WTC11 (cell line): ENCODE measurements around the gene ZFP92. TPM values are rescaled to one million over a fixed set of nuclear protein-coding genes. Genes with fewer than 3 reads are reported as not detected.

Experiments used
- ATAC-seq: fragments of 200-7000 bp; cut with Tn5 transposase; 2 replicates; pipeline ENCODE4 v1.10.0; 2021; ENCODE audit warnings: mild to moderate bottlenecking, moderate library complexity
- CTCF ChIA-PET: fragments of 300-600 bp; sonication (Branson Sonifier 250); formaldehyde crosslinking; loops from one replicate; lab custom pipeline; 2021; ENCODE audit warnings: antibody characterized with exemption; lab: Charles Lee
- POLR2A ChIA-PET: fragments of 350-600 bp; sonication (Branson Sonifier 250); formaldehyde crosslinking; loops from one replicate; lab custom pipeline; 2021; ENCODE audit warnings: antibody characterized with exemption; lab: Charles Lee
- DNase-seq: peaks from one replicate; pipeline ENCODE4 v3.0.0; 2021; ENCODE audit warnings: low spot score
- H3K27ac Mint-ChIP-seq: 2 replicates; pipeline ENCODE4 v1.8.0; 2021; ENCODE audit warnings: mixed read lengths
- H3K27me3 Mint-ChIP-seq: 2 replicates; pipeline ENCODE4 v1.8.0; 2021; ENCODE audit warnings: low read depth, mild to moderate bottlenecking, moderate library complexity, mixed read lengths
- H3K36me3 Mint-ChIP-seq: 2 replicates; pipeline ENCODE4 v1.8.0; 2021; ENCODE audit warnings: mixed read lengths
- H3K4me1 Mint-ChIP-seq: 2 replicates; pipeline ENCODE4 v1.8.0; 2022; ENCODE audit warnings: mixed read lengths
- H3K4me3 Mint-ChIP-seq: 2 replicates; pipeline ENCODE4 v1.8.0; 2021; ENCODE audit warnings: mild to moderate bottlenecking, moderate library complexity, mixed read lengths
- H3K9me3 Mint-ChIP-seq: 2 replicates; pipeline ENCODE4 v1.8.0; 2021; ENCODE audit warnings: mixed read lengths
- ATF1 ChIP-seq: sonication (generic); formaldehyde crosslinking; IDR thresholded peaks from 2 replicates; pipeline ENCODE4 v1.8.1; 2023; ENCODE audit warnings: mild to moderate bottlenecking, moderate library complexity, missing genetic modification reagents
- E2F1 ChIP-seq: sonication (generic); formaldehyde crosslinking; IDR thresholded peaks from 2 replicates; pipeline ENCODE4 v1.8.0; 2022; ENCODE audit warnings: mild to moderate bottlenecking, missing genetic modification reagents
- ETV6 ChIP-seq: sonication (generic); formaldehyde crosslinking; IDR thresholded peaks from 2 replicates; pipeline ENCODE4 v1.8.1; 2022; ENCODE audit warnings: mild to moderate bottlenecking, missing genetic modification reagents
- FOXP1 ChIP-seq: sonication (generic); formaldehyde crosslinking; IDR thresholded peaks from 2 replicates; pipeline ENCODE4 v1.8.0; 2022; ENCODE audit warnings: missing genetic modification reagents, mild to moderate bottlenecking, moderate library complexity, borderline replicate concordance
- GABPB1 ChIP-seq: sonication (generic); formaldehyde crosslinking; IDR thresholded peaks from 2 replicates; pipeline ENCODE4 v1.8.1; 2023; ENCODE audit warnings: mild to moderate bottlenecking, missing genetic modification reagents
- HMGA2 ChIP-seq: fragments of 250-450 bp; sonication (Bioruptor Pico); IDR thresholded peaks from 2 replicates; pipeline ENCODE4 v1.4.0; 2021; ENCODE audit warnings: mild to moderate bottlenecking, moderate library complexity
- NR2C2 ChIP-seq: sonication (generic); formaldehyde crosslinking; IDR thresholded peaks from 2 replicates; pipeline ENCODE4 v1.8.0; 2022; ENCODE audit warnings: mild to moderate bottlenecking, missing genetic modification reagents
- OVOL2 ChIP-seq: fragments of 250-450 bp; sonication (Bioruptor Pico); IDR thresholded peaks from 2 replicates; pipeline ENCODE4 v1.9.0; 2021; ENCODE audit warnings: mild to moderate bottlenecking, borderline replicate concordance
- RORB ChIP-seq: fragments of 250-450 bp; sonication (Bioruptor Pico); IDR thresholded peaks from 2 replicates; pipeline ENCODE4 v1.9.0; 2021; ENCODE audit warnings: mild to moderate bottlenecking
- ZNF317 ChIP-seq: sonication (generic); formaldehyde crosslinking; IDR thresholded peaks from 2 replicates; pipeline ENCODE4 v1.8.1; 2023; ENCODE audit warnings: low read depth, mild to moderate bottlenecking, moderate library complexity, missing genetic modification reagents, borderline replicate concordance
- ZNF416 ChIP-seq: fragments of 250-450 bp; sonication (Bioruptor Pico); IDR thresholded peaks from 2 replicates; pipeline ENCODE4 v1.9.0; 2021; ENCODE audit warnings: mild to moderate bottlenecking, inconsistent platforms
- total RNA-seq: library from RNA; stranded (reverse); gene quantifications from 3 replicates; pipeline ENCODE4 v1.2.3, GENCODE V29; 2021
- TF ChIP-seq, protein P1 (sequence below): sonication (generic); formaldehyde crosslinking; IDR thresholded peaks from 2 replicates; pipeline ENCODE4 v1.8.1; 2023; ENCODE audit warnings: mild to moderate bottlenecking, missing genetic modification reagents, borderline replicate concordance
- TF ChIP-seq, protein P2 (sequence below): sonication (generic); formaldehyde crosslinking; IDR thresholded peaks from 2 replicates; pipeline ENCODE4 v1.8.1; 2023; ENCODE audit warnings: mild to moderate bottlenecking, missing genetic modification reagents
- TF ChIP-seq, protein P3 (sequence below): sonication (generic); formaldehyde crosslinking; IDR thresholded peaks from 2 replicates; pipeline ENCODE4 v1.8.1; 2022; ENCODE audit warnings: low read depth, missing genetic modification reagents, borderline replicate concordance
- TF ChIP-seq, protein P4 (sequence below): fragments of 250-450 bp; sonication (Bioruptor Pico); IDR thresholded peaks from 2 replicates; pipeline ENCODE4 v1.9.0; 2021; ENCODE audit warnings: mild to moderate bottlenecking
- TF ChIP-seq, protein P5 (sequence below): sonication (generic); formaldehyde crosslinking; IDR thresholded peaks from 2 replicates; pipeline ENCODE4 v1.8.1; 2022; ENCODE audit warnings: missing genetic modification reagents, borderline replicate concordance
- TF ChIP-seq, protein P6 (sequence below): fragments of 250-450 bp; sonication (Bioruptor Pico); IDR thresholded peaks from 2 replicates; pipeline ENCODE4 v1.9.0; 2021; ENCODE audit warnings: moderate library complexity, mild to moderate bottlenecking, inconsistent platforms, borderline replicate concordance
- TF ChIP-seq, protein P7 (sequence below): sonication (generic); formaldehyde crosslinking; IDR thresholded peaks from 2 replicates; pipeline ENCODE4 v1.8.0; 2023; ENCODE audit warnings: missing genetic modification reagents

Gene ZFP92
- total RNA-seq, 1 experiment from 2014 or later: 0.31 TPM

DNA sequence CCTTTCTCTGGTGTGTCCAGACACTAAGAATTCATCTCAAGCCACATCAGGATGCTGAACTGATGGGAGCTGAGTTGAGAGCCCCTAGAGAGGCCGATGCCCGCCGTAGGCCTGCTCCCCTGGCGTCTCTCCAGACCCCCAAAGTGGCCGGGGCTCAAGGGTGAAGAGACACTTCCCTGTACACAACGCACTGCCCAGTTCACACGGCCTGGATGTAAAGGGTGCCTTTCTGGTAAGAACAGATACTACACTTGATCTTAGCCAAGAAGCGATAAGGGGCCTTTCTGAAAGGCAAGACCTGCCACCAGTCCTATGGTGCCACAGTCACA is 39.6 kb downstream of the ZFP92 start (continued):
- TF ChIP-seq HMGA2 (CRISPR knock-in tag): no peak
- no peak for TF ChIP-seq E2F1 (CRISPR knock-in tag)
- TF ChIP-seq FOXP1 (CRISPR knock-in tag): no peak
- no peak for TF ChIP-seq ATF1 (CRISPR knock-in tag)
- no peak for TF ChIP-seq ETV6 (CRISPR knock-in tag)
- TF ChIP-seq OVOL2 (CRISPR knock-in tag): no peak

DNA sequence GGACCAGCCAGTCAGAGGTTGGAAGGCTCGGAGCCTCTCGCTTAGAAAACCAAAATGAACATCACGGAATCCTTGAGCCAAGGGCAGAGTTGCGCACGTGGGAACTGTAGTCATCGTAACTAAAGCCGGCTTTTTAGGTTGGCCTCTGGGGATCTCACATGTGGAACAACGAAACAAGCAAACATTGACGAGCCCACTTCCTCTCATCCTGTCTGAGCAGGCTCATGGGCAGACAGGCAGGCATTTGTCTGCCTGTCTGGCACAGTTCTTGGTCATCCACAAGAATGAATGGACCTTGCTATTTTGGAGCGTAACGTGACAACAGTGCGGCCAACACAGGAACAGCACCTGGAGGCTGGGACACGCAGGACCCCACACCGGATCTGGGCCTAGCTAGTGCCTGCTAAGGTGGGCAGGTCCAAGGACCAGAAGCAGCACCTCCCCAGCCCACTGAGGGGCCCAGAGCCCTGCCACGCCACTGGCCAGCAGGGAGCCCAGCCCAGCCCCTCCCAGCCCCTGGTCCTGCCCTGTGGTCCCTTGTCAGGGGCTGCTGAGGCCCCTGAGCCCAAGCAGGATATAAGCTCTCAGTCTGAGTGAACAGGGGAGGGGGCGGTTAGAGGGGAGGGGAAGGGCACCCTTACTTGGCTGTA is 43.8 kb downstream of the ZFP92 start:
- ChIA-PET CTCF (no interaction called here), POLR2A (no interaction called here)
- Mint-ChIP-seq H3K36me3 (peaks cover 9% of the 10 kb centered on the region), H3K27me3 (no peaks in the 10 kb centered on the region), H3K4me1 (no peaks in the 10 kb centered on the region), H3K4me3 (no peak overlapping the region), H3K9me3 (no peaks in the 10 kb centered on the region), H3K27ac (no peak overlapping the region)
- no peak for DNase-seq
- no peak for ATAC-seq
- TF ChIP-seq ZNF416 (CRISPR knock-in tag) (no peak), RORB (CRISPR knock-in tag) (no peak), ZNF317 (CRISPR knock-in tag) (no peak), E2F1 (CRISPR knock-in tag) (no peak), NR2C2 (CRISPR knock-in tag) (no peak), GABPB1 (CRISPR knock-in tag) (no peak)
- TF ChIP-seq, protein P1, sequence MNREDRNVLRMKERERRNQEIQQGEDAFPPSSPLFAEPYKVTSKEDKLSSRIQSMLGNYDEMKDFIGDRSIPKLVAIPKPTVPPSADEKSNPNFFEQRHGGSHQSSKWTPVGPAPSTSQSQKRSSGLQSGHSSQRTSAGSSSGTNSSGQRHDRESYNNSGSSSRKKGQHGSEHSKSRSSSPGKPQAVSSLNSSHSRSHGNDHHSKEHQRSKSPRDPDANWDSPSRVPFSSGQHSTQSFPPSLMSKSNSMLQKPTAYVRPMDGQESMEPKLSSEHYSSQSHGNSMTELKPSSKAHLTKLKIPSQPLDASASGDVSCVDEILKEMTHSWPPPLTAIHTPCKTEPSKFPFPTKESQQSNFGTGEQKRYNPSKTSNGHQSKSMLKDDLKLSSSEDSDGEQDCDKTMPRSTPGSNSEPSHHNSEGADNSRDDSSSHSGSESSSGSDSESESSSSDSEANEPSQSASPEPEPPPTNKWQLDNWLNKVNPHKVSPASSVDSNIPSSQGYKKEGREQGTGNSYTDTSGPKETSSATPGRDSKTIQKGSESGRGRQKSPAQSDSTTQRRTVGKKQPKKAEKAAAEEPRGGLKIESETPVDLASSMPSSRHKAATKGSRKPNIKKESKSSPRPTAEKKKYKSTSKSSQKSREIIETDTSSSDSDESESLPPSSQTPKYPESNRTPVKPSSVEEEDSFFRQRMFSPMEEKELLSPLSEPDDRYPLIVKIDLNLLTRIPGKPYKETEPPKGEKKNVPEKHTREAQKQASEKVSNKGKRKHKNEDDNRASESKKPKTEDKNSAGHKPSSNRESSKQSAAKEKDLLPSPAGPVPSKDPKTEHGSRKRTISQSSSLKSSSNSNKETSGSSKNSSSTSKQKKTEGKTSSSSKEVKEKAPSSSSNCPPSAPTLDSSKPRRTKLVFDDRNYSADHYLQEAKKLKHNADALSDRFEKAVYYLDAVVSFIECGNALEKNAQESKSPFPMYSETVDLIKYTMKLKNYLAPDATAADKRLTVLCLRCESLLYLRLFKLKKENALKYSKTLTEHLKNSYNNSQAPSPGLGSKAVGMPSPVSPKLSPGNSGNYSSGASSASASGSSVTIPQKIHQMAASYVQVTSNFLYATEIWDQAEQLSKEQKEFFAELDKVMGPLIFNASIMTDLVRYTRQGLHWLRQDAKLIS (CRISPR knock-in tag): no peak
- TF ChIP-seq, protein P2, sequence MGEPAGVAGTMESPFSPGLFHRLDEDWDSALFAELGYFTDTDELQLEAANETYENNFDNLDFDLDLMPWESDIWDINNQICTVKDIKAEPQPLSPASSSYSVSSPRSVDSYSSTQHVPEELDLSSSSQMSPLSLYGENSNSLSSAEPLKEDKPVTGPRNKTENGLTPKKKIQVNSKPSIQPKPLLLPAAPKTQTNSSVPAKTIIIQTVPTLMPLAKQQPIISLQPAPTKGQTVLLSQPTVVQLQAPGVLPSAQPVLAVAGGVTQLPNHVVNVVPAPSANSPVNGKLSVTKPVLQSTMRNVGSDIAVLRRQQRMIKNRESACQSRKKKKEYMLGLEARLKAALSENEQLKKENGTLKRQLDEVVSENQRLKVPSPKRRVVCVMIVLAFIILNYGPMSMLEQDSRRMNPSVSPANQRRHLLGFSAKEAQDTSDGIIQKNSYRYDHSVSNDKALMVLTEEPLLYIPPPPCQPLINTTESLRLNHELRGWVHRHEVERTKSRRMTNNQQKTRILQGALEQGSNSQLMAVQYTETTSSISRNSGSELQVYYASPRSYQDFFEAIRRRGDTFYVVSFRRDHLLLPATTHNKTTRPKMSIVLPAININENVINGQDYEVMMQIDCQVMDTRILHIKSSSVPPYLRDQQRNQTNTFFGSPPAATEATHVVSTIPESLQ (CRISPR knock-in tag): no peak
- TF ChIP-seq, protein P3, sequence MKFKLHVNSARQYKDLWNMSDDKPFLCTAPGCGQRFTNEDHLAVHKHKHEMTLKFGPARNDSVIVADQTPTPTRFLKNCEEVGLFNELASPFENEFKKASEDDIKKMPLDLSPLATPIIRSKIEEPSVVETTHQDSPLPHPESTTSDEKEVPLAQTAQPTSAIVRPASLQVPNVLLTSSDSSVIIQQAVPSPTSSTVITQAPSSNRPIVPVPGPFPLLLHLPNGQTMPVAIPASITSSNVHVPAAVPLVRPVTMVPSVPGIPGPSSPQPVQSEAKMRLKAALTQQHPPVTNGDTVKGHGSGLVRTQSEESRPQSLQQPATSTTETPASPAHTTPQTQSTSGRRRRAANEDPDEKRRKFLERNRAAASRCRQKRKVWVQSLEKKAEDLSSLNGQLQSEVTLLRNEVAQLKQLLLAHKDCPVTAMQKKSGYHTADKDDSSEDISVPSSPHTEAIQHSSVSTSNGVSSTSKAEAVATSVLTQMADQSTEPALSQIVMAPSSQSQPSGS (CRISPR knock-in tag): no peak
- TF ChIP-seq, protein P4, sequence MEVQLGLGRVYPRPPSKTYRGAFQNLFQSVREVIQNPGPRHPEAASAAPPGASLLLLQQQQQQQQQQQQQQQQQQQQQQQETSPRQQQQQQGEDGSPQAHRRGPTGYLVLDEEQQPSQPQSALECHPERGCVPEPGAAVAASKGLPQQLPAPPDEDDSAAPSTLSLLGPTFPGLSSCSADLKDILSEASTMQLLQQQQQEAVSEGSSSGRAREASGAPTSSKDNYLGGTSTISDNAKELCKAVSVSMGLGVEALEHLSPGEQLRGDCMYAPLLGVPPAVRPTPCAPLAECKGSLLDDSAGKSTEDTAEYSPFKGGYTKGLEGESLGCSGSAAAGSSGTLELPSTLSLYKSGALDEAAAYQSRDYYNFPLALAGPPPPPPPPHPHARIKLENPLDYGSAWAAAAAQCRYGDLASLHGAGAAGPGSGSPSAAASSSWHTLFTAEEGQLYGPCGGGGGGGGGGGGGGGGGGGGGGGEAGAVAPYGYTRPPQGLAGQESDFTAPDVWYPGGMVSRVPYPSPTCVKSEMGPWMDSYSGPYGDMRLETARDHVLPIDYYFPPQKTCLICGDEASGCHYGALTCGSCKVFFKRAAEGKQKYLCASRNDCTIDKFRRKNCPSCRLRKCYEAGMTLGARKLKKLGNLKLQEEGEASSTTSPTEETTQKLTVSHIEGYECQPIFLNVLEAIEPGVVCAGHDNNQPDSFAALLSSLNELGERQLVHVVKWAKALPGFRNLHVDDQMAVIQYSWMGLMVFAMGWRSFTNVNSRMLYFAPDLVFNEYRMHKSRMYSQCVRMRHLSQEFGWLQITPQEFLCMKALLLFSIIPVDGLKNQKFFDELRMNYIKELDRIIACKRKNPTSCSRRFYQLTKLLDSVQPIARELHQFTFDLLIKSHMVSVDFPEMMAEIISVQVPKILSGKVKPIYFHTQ (CRISPR knock-in tag): no peak
- TF ChIP-seq, protein P5, sequence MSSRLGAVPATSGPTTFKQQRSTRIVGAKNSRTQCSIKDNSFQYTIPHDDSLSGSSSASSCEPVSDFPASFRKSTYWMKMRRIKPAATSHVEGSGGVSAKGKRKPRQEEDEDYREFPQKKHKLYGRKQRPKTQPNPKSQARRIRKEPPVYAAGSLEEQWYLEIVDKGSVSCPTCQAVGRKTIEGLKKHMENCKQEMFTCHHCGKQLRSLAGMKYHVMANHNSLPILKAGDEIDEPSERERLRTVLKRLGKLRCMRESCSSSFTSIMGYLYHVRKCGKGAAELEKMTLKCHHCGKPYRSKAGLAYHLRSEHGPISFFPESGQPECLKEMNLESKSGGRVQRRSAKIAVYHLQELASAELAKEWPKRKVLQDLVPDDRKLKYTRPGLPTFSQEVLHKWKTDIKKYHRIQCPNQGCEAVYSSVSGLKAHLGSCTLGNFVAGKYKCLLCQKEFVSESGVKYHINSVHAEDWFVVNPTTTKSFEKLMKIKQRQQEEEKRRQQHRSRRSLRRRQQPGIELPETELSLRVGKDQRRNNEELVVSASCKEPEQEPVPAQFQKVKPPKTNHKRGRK (CRISPR knock-in tag): no peak
- TF ChIP-seq, protein P6, sequence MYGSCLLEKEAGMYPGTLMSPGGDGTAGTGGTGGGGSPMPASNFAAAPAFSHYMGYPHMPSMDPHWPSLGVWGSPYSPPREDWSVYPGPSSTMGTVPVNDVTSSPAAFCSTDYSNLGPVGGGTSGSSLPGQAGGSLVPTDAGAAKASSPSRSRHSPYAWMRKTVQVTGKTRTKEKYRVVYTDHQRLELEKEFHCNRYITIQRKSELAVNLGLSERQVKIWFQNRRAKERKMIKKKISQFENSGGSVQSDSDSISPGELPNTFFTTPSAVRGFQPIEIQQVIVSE (CRISPR knock-in tag): no peak
- TF ChIP-seq, protein P7, sequence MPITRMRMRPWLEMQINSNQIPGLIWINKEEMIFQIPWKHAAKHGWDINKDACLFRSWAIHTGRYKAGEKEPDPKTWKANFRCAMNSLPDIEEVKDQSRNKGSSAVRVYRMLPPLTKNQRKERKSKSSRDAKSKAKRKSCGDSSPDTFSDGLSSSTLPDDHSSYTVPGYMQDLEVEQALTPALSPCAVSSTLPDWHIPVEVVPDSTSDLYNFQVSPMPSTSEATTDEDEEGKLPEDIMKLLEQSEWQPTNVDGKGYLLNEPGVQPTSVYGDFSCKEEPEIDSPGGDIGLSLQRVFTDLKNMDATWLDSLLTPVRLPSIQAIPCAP (CRISPR knock-in tag): no peak
